K562 (cell line): ENCODE measurements around the gene GEN1. TPM values are rescaled to one million over a fixed set of nuclear protein-coding genes. Genes with fewer than 3 reads are reported as not detected.
"Not testable (repeated sequence)": the region's sequence is repeated elsewhere in the genome, so short reads cannot be mapped to it uniquely, and the experiment has no call there.

Experiments used
- ATAC-seq: fragments of 200-7000 bp; cut with Tn5 transposase; 3 replicates; pipeline ENCODE4 v1.9.1; 2020; ENCODE audit warnings: moderate library complexity
- BruUV-seq: library from RNA; stranded (reverse); fragments of 400-500 nt; replicated peaks from 2 replicates; lab custom pipeline; 2021; lab: Mats Ljungman, UMichigan
- CTCF ChIA-PET: fragments of 300-600 bp; formaldehyde crosslinking; extraction: SDS; loops from one replicate; lab custom pipeline; 2021; ENCODE audit warnings: low intra/inter-chr PET ratio; lab: Yijun Ruan, JAX
- POLR2A ChIA-PET: fragments of 300-600, 350-650 bp; sonication (Branson Sonifier 250); formaldehyde crosslinking; extraction: SDS; loops from one replicate; lab custom pipeline; 2021; ENCODE audit warnings: antibody characterized with exemption, inconsistent platforms; lab: Yijun Ruan, JAX
- DNase-seq, 4 experiments: peaks; one replicate each; pipeline versions ENCODE4 v3.0.0 to v3.0.0-alpha.2; 2011 to 2018; ENCODE audit warnings: low spot score in 3 of 4, mixed read lengths in 3 of 4; ENCODE audit errors: extremely low read depth in 1 of 4
- FAIRE-seq: peaks from 2 replicates; lab custom pipeline; 2011; peaks lifted over from hg19 to GRCh38; lab: Jason Lieb, UNC
- H2AFZ ChIP-seq: 2 replicates; pipeline ENCODE4 v1.6.0; 2011; ENCODE audit warnings: low read depth, low read length, control low read depth, inconsistent platforms
- H3K27ac ChIP-seq: fragments of 200-600 bp; 3 replicates; pipeline ENCODE4 v1.8.0; 2011; ENCODE audit warnings: low read depth, mild to moderate bottlenecking, control low read depth, inconsistent platforms, low read length, moderate library complexity, mixed read lengths; ENCODE audit errors: extremely low read depth
- H3K27me3 ChIP-seq, 2 experiments: fragments of 300-600 bp in 1 of 2; 2 replicates in 1 of 2; 3 replicates in 1 of 2; pipeline versions ENCODE4 v1.6.0 to v1.8.0; 2011; ENCODE audit warnings: inconsistent platforms in 2 of 2, low read length in 2 of 2, mild to moderate bottlenecking in 1 of 2, mixed read lengths in 1 of 2, moderate library complexity in 1 of 2; ENCODE audit not compliant: control insufficient read depth in 2 of 2, insufficient read depth in 2 of 2
- H3K36me3 ChIP-seq: fragments of 300-600 bp; 3 replicates; pipeline ENCODE4 v1.8.0; 2011; ENCODE audit warnings: mild to moderate bottlenecking, low read length, inconsistent platforms; ENCODE audit not compliant: control insufficient read depth, insufficient read depth
- H3K4me1 ChIP-seq, 2 experiments: fragments of 200-600 bp in 1 of 2; replicated peaks in 1 of 2; 2 replicates in 1 of 2; 3 replicates in 1 of 2; pipeline versions ENCODE4 v1.5.1 to v1.8.0; 2011; ENCODE audit warnings: inconsistent platforms in 2 of 2, low read length in 2 of 2, mild to moderate bottlenecking in 1 of 2, mixed read lengths in 1 of 2, moderate library complexity in 1 of 2; ENCODE audit not compliant: control insufficient read depth in 2 of 2, insufficient read depth in 2 of 2
- H3K4me2 ChIP-seq: 2 replicates; pipeline ENCODE4 v1.6.1; 2011; ENCODE audit warnings: low read length, control low read depth, inconsistent platforms, mixed read lengths; ENCODE audit not compliant: insufficient read depth
- H3K4me3 ChIP-seq: fragments of 200-600 bp; sonication (generic), shearing (Covaris generic); 2 replicates; pipeline ENCODE4 v1.5.1; 2016; ENCODE audit warnings: control low read depth, inconsistent platforms
- H3K79me2 ChIP-seq: fragments of 200-600 bp; 3 replicates; pipeline ENCODE4 v1.8.0; 2011; ENCODE audit warnings: low read length, inconsistent platforms; ENCODE audit not compliant: control insufficient read depth, insufficient read depth
- H3K9ac ChIP-seq, 2 experiments: 2 replicates each; pipeline versions ENCODE4 v1.6.0 to v1.6.1; 2011; ENCODE audit warnings: low read depth in 2 of 2, low read length in 2 of 2, control low read depth in 1 of 2, inconsistent platforms in 1 of 2, mild to moderate bottlenecking in 1 of 2, mixed read lengths in 1 of 2; ENCODE audit not compliant: insufficient read depth in 1 of 2
- H3K9me1 ChIP-seq: one replicate; pipeline ENCODE4 v1.6.0; 2011; ENCODE audit warnings: inconsistent platforms, mild to moderate bottlenecking, low read length, moderate library complexity; ENCODE audit not compliant: control insufficient read depth, insufficient read depth
- H3K9me3 ChIP-seq: replicated peaks from 2 replicates; pipeline ENCODE4 v1.5.1; 2011; ENCODE audit warnings: low read depth, low read length, inconsistent platforms; ENCODE audit not compliant: control insufficient read depth, insufficient read depth
- H4K20me1 ChIP-seq: replicated peaks from 2 replicates; pipeline ENCODE4 v1.6.1; 2011; ENCODE audit warnings: low read length, inconsistent platforms, mixed read lengths; ENCODE audit not compliant: control insufficient read depth, insufficient read depth
- RREB1 ChIP-seq: fragments of 250-450 bp; sonication (Bioruptor Pico); IDR thresholded peaks from 2 replicates; pipeline ENCODE4 v1.4.0; 2020
- SETDB1 ChIP-seq: IDR thresholded peaks from one replicate; pipeline ENCODE4 v1.6.1; 2012; ENCODE audit warnings: low read length, control low read depth, inconsistent platforms
- STAT5A ChIP-seq: IDR thresholded peaks from 2 replicates; pipeline ENCODE4 v1.6.1; 2012; ENCODE audit warnings: low read length, inconsistent platforms, borderline replicate concordance
- TFAM ChIP-seq: fragments of 250-450 bp; sonication (Bioruptor Pico); conservative IDR thresholded peaks from 2 replicates; pipeline ENCODE4 v1.5.0; 2021; ENCODE audit warnings: mild to moderate bottlenecking, moderate library complexity
- TGIF2 ChIP-seq: sonication (generic); formaldehyde crosslinking; IDR thresholded peaks from 2 replicates; pipeline ENCODE4 v1.8.1; 2022; ENCODE audit warnings: mild to moderate bottlenecking, missing genetic modification reagents, moderate library complexity
- WGBS: fragments of 100-300 bp; shearing (Covaris generic); methylation state at CpG from one replicate; pipeline ENCODE4 v1.1.6; 2016; ENCODE audit warnings: low coverage, mixed read lengths; ENCODE audit not compliant: insufficient coverage; ENCODE audit errors: missing lambda C conversion rate; 5-methylcytosine and 5-hydroxymethylcytosine counted together
- in situ Hi-C: fragments of 300-500 bp; cut with MboI; formaldehyde crosslinking; loops from 4 replicates; pipeline ENCODE4 v1.15.0; 2018; ENCODE audit warnings: inconsistent platforms, mixed read lengths
- intact Hi-C: fragments of 100-400 bp; cut with micrococcal nuclease; formaldehyde crosslinking; loops from 2 replicates; pipeline ENCODE4 v1.14.2; 2022
- polyA plus RNA-seq, 8 experiments: library from polyadenylated mRNA; depleted of rRNA in 4 of 8; stranded (reverse) in 5 of 8; unstranded in 3 of 8; fragments of >200 nt; fragmentation: Nextera tagmentation in 2 of 8; fragmentation: Illumina TruSeq in 1 of 8; extraction: Ambion mirVana in 2 of 8; extraction: Trizol in 1 of 8; gene quantifications; 2 replicates each; pipeline versions ENCODE4 v1.2.1 to v1.2.3, GENCODE V29; 2011 to 2014; ENCODE audit warnings: inconsistent platforms in 1 of 8, missing spikeins in 1 of 8
- total RNA-seq, 7 experiments: library from RNA; depleted of rRNA in 6 of 7; stranded (reverse); fragments of >200 nt in 6 of 7; fragmentation: Illumina TruSeq in 2 of 7; extraction: Trizol in 2 of 7; gene quantifications; 2 replicates each; pipeline versions ENCODE4 v1.2.1 to v1.2.3, GENCODE V29; 2011 to 2021; ENCODE audit warnings: low replicate concordance in 1 of 7

The GEN1 gene
- total and polyA plus RNA-seq, 9 of the 15 experiments (the other 6 are each of a cell fraction or from before 2014, with no cell fraction given), result 8.6 to 39.7 (median 24.5) TPM

GRCh38 chr2:17822445-17823117 is 68.6 kb downstream of the GEN1 start (continued):
- TF ChIP-seq TGIF2 (CRISPR knock-in tag), result no peak
- no peak for TF ChIP-seq TFAM (CRISPR knock-in tag)
- TF ChIP-seq SETDB1, result no peak
- TF ChIP-seq RREB1, result no peak
- no peak for TF ChIP-seq STAT5A

GRCh38 chr2:17823646-17824045 is 69.7 kb downstream of the GEN1 start:
- ATAC-seq, H3K4me1 ChIP-seq, H3K4me2 ChIP-seq, POLR2A ChIA-PET, CTCF ChIA-PET, intact Hi-C loops, H3K79me2 ChIP-seq, DNase-seq, H2AFZ ChIP-seq, H3K9me3 ChIP-seq, in situ Hi-C loops, H3K9me1 ChIP-seq, H4K20me1 ChIP-seq, H3K4me3 ChIP-seq, H3K27ac ChIP-seq, FAIRE-seq, BruUV-seq, H3K27me3 ChIP-seq, H3K9ac ChIP-seq, H3K36me3 ChIP-seq: not testable (repeated sequence)
- WGBS, result 0% methylated on average over 4 of the region's 4 CpGs
